Psoas muscle (tissue), 8 donors: ENCODE data around the gene PDLIM7. TPM values are rescaled to one million over a fixed set of nuclear protein-coding genes. Genes with fewer than 3 reads are reported as not detected.

Experiments
- ATAC-seq, 4 donors: fragments of 200-7000 bp; cut with Tn5 transposase; one replicate each; pipeline ENCODE4 v1.9.1; 2020; ENCODE audit warnings: moderate library complexity in 3 of 4, mild to moderate bottlenecking in 2 of 4
- DNase-seq, 2 donors: peaks; one replicate each; pipeline ENCODE4 v3.0.0-alpha.2; 2020
- H3K27ac ChIP-seq: fragments of 200-600 bp; one replicate; pipeline ENCODE4 v1.8.0; 2022
- H3K27me3 ChIP-seq, 3 donors: fragments of 200-600 bp in 1 of 3; one replicate each; pipeline versions ENCODE4 v1.6.1 to v1.8.0; 2013 to 2022; ENCODE audit warnings: low read length in 2 of 3, mild to moderate bottlenecking in 2 of 3, moderate library complexity in 1 of 3; ENCODE audit not compliant: insufficient read depth in 3 of 3
- H3K36me3 ChIP-seq, 2 donors: fragments of 200-600 bp in 1 of 2; one replicate each; pipeline versions ENCODE4 v1.6.1 to v1.8.0; 2013 to 2022; ENCODE audit warnings: low read depth in 1 of 2, mild to moderate bottlenecking in 1 of 2, moderate library complexity in 1 of 2; ENCODE audit not compliant: insufficient read depth in 1 of 2
- H3K4me1 ChIP-seq: fragments of 200-600 bp; one replicate; pipeline ENCODE4 v1.8.0; 2022
- H3K4me3 ChIP-seq: fragments of 200-600 bp; one replicate; pipeline ENCODE4 v1.8.0; 2022; ENCODE audit warnings: mild to moderate bottlenecking
- H3K9me3 ChIP-seq: fragments of 200-600 bp; one replicate; pipeline ENCODE4 v1.8.0; 2022
- WGBS, 3 donors: extraction: QIAGEN DNeasy Blood & Tissue Kit; methylation state at CpG; one replicate each; pipeline versions ENCODE4 v1.1.6 to v1.1.7; 2013; 5-methylcytosine and 5-hydroxymethylcytosine counted together
- intact Hi-C, 2 donors: fragments of 100-400 bp; cut with DNase I; formaldehyde crosslinking; loops; one replicate each; pipeline versions ENCODE4 v1.11.0 to v1.14.2; 2022
- polyA plus RNA-seq, 3 donors: library from polyadenylated mRNA; stranded (reverse); fragments of 200-250 nt; gene quantifications; one replicate each; pipeline ENCODE4 v1.2.3, GENCODE V29; 2013
- total RNA-seq, 4 donors: library from RNA; stranded (reverse); fragmentation: NEBNext Ultra II Directional in 2 of 4; extraction: Animal tissue kit (Norgen Biotek cat#: 25700) in 2 of 4; gene quantifications; one replicate each; pipeline versions ENCODE4 v1.2.1 to v1.2.4, GENCODE V29; 2021 to 2023
- TF ChIP-seq, protein P1 (sequence below): fragments of 200-600 bp; IDR thresholded peaks from one replicate; pipeline ENCODE4 v1.8.0; 2022; ENCODE audit warnings: antibody characterized with exemption
- donor health status: healthy with polysubstance abuse.
- donor health status: DM: no; HTN: no; CAD: no; lungs with moderate emphysema.
- donor health status: Bipolar disorder and iron deficiency.
- donor health status: healthy.
- donor health status: DM: yes; HTN: yes; CAD: no.
- donor health status: DM: no; HTN: no; CAD: no.
- donor health status: DM: no; HTN: no; CAD: no.
- donor health status: DM: yes; HTN: yes; CAD: no.

Gene PDLIM7
- total and polyA plus RNA-seq, 7 donors, result 134 to 254 (median 174) TPM

DNA sequence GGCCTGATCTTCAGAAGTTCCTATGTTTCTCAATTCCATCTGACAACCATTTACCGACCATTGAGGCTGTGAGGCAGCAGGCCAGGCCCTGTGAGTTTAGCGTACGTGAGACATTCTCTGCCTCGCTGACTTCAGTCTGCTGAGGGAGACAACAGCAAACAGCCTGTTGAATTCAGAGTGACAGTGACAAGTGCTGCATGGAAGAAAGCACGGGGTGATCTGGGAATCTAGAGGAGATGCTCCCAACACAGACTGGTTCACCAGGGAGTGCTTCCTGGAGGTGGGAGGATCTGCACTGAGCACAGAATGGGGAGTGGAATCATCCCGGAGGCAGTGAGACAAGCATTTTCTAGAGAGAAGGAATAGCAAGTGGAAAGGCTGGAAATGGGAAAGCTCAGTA lies 29.4 kb upstream of the PDLIM7 start:
- TF ChIP-seq, protein P1, sequence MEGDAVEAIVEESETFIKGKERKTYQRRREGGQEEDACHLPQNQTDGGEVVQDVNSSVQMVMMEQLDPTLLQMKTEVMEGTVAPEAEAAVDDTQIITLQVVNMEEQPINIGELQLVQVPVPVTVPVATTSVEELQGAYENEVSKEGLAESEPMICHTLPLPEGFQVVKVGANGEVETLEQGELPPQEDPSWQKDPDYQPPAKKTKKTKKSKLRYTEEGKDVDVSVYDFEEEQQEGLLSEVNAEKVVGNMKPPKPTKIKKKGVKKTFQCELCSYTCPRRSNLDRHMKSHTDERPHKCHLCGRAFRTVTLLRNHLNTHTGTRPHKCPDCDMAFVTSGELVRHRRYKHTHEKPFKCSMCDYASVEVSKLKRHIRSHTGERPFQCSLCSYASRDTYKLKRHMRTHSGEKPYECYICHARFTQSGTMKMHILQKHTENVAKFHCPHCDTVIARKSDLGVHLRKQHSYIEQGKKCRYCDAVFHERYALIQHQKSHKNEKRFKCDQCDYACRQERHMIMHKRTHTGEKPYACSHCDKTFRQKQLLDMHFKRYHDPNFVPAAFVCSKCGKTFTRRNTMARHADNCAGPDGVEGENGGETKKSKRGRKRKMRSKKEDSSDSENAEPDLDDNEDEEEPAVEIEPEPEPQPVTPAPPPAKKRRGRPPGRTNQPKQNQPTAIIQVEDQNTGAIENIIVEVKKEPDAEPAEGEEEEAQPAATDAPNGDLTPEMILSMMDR, result no peak
- WGBS, 3 donors, result 49 to 80% (median 57%) methylated on average over 6 of the region's 6 CpGs
- intact Hi-C loops, result no loop called here
- no peak overlapping the region for H3K4me3 ChIP-seq
- H3K27ac ChIP-seq, result peak overlapping the region; percentile 80
- DNase-seq, result no peak
- no peaks in the 10 kb centered on the region for H3K9me3 ChIP-seq
- peak in 1 of 4 donors; percentile 6 for ATAC-seq
- peaks cover 28% of the 10 kb centered on the region for H3K4me1 ChIP-seq
- H3K27me3 ChIP-seq, result no peaks in the 10 kb centered on the region
- peaks cover 12 to 97% of the 10 kb centered on the region in 2 donors for H3K36me3 ChIP-seq

- no peaks in the 10 kb centered on the region for H3K9me3 ChIP-seq
- H3K27me3 ChIP-seq, result no peaks in the 10 kb centered on the region
- WGBS, 3 donors, result 78 to 87% (median 83%) methylated on average over 4 of the region's 4 CpGs
- ATAC-seq (no peak), DNase-seq (no peak)
- peaks cover 12 to 97% of the 10 kb centered on the region in 2 donors for H3K36me3 ChIP-seq
- H3K4me3 ChIP-seq, result no peak overlapping the region
- peaks cover 28% of the 10 kb centered on the region for H3K4me1 ChIP-seq
- TF ChIP-seq, protein P1, result no peak
- intact Hi-C loops, result no loop called here
- peak overlapping the region; percentile 80 for H3K27ac ChIP-seq
Measured at GRCh38 chr5:177526191-177526590, 28.8 kb upstream of the PDLIM7 start.

DNA sequence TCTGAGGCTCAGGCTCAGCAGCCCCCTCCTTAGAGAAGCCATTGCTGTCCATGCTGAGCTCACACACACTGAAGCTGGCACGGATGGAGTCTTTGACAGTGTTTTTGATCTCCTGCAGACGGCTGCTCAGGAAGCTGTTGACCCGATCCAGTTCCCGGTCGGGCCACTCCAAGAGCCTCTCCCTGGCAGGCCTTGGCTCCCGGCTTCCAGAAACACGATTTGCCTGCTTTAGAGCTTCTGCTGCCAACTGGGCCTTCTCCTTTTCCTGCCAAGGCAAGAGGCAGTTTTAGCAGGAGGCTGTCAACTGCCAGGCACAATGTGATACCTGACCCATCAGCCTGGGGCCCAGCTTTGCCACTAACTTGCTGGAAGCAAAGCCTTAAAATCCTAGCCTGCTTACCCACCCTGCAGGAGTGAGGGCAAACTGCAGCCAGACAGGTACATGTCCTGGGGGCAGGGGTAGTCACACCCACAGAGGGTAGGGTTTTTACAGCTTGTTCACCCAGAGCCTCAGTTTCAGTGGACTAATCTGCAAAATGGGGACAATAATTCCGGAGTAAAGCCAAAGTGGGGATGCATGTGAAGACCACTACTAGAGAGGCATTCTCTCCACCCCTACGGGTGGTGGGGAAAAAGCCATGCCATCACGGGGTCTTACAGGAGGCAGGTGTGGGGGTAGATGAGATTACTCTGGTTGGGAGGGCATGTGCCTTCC lies 27.7 kb upstream of the PDLIM7 start:
- Histone ChIP-seq H3K36me3 (peaks cover 10 to 97% of the 10 kb centered on the region in 2 donors), H3K27me3 (no peaks in the 10 kb centered on the region), H3K9me3 (no peaks in the 10 kb centered on the region), H3K4me3 (no peak overlapping the region), H3K27ac (peak overlapping the region; percentile 80), H3K4me1 (peaks cover 28% of the 10 kb centered on the region)
- ATAC-seq, result peak; percentile 43 to 83 (median 71)
- intact Hi-C loops, result loop anchor here in 1 of 2 donors (2.0 kb wide), 1 partner anchor 28 kb away; no protein-coding TSS in a partner anchor
- TF ChIP-seq, protein P1, result peak; percentile 9
- DNase-seq, result peak in 1 of 2 donors; percentile 71
- WGBS, 3 donors, result 41 to 56% (median 46%) methylated on average over 10 of the region's 10 CpGs

DNA sequence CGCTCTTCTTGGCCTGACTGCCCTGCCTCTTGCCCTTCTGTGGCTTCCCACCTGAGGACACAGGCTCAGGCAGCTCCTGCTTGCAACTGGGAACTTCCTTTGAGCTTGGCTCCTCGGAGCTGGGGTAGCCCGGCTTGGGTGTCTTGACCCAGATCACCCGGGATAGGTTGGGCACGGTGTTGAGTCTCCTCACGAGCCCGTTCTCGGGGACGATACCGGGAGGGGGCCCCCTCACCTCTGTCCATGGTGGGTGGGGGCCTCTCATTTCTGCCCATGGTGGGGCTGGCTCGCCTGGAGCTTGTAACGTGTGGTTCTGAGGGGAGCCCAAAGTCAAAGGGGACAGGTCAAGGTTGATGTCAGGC lies 27.1 kb upstream of the PDLIM7 start:
- WGBS, 3 donors, result 52 to 72% (median 57%) methylated on average over 12 of the region's 12 CpGs
- H3K4me1 ChIP-seq, result peaks cover 32% of the 10 kb centered on the region
- ATAC-seq (peak in 3 of 4 donors; percentile 6 to 28 (median 16)), DNase-seq (no peak)
- intact Hi-C loops, result loop anchor here in 1 of 2 donors (2.0 kb wide), 1 partner anchor 28 kb away; no protein-coding TSS in a partner anchor
- peaks cover 10 to 97% of the 10 kb centered on the region in 2 donors for H3K36me3 ChIP-seq
- TF ChIP-seq, protein P1, result no peak
- peak overlapping the region; percentile 80 for H3K27ac ChIP-seq
- no peaks in the 10 kb centered on the region for H3K9me3 ChIP-seq
- no peak overlapping the region for H3K4me3 ChIP-seq
- H3K27me3 ChIP-seq, result no peaks in the 10 kb centered on the region
